ENCODE results near the gene SETD6. TPM values are rescaled to one million over a fixed set of nuclear protein-coding genes. Genes with fewer than 3 reads are reported as not detected.

Gene SETD6
- polyA plus RNA-seq, 1 experiment = 7.4 TPM

DNA sequence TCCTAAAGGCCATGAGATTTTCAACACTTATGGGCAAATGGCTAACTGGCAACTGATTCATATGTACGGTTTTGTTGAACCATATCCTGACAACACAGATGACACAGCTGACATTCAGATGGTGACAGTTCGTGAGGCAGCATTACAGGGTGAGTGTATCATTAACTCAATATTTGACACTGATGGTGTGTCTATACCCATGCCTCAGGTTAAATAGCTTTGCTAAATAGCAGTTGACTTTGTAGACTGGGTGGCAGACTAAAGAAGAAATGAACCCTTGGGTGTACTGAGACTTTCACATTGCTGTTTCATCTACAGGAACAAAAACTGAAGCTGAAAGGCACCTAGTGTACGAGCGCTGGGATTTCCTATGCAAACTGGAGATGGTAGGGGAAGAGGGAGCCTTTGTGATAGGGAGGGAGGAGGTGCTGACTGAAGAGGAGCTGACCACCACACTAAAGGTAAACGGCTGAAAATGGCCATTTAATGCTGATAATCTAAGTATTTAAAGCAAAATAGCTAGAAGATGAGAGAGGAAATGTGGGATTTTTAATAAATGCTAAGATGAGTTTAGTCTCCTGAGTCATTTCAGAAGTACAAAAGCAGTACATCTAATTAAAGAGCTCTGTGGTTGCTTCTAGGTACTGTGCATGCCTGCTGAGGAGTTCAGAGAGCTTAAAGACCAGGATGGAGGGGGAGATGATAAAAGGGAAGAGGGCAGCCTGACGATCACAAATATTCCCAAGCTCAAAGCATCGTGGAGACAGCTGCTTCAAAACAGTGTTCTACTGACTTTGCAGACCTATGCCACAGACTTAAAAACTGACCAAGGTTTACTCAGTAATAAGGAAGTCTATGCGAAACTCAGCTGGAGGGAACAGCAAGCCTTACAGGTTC, 3.0 kb downstream of the SETD6 start:
- no peak for TF ChIP-seq CTCF (IDR thresholded peaks at IDR 0.05; ENCODE audit: insufficient read depth, low read depth, low read length)
- no peak overlapping the region for H3K4me3 ChIP-seq (ENCODE audit: low read depth, low read length)
- CTCF ChIA-PET = interaction anchor here (0.6 to 1.3 kb wide), 5 partner anchors 9 to 143 kb away, joined by 3 to 4 read pairs (median 3); no protein-coding TSS in a partner anchor
- POLR2A ChIA-PET = no interaction called here
- DNase-seq (ENCODE audit: low read depth) = no peak
- peaks cover 20% of the 10 kb centered on the region for H3K36me3 ChIP-seq (ENCODE audit: control insufficient read depth, insufficient read depth, low read length)
- H3K27me3 ChIP-seq (ENCODE audit: control insufficient read depth, insufficient read depth, low read length) = no peaks in the 10 kb centered on the region

- H3K4me3 ChIP-seq (ENCODE audit: low read depth, low read length) = no peak overlapping the region
- no peak for TF ChIP-seq CTCF (IDR thresholded peaks at IDR 0.05; ENCODE audit: insufficient read depth, low read depth, low read length)
- CTCF ChIA-PET = interaction anchor here (1.2 to 1.3 kb wide), 2 partner anchors 9 to 18 kb away, joined by 3 read pairs; no protein-coding TSS in a partner anchor
- DNase-seq (ENCODE audit: low read depth) = no peak
- peaks cover 20% of the 10 kb centered on the region for H3K36me3 ChIP-seq (ENCODE audit: control insufficient read depth, insufficient read depth, low read length)
- POLR2A ChIA-PET = no interaction called here
- H3K27me3 ChIP-seq (ENCODE audit: control insufficient read depth, insufficient read depth, low read length) = no peaks in the 10 kb centered on the region
Observed at GRCh38 chr16:58518980-58519368, 3.7 kb downstream of the SETD6 start.

GRCh38 chr16:58519707-58520106, 4.4 kb downstream of the SETD6 start:
- Histone ChIP-seq H3K27me3 (ENCODE audit: control insufficient read depth, insufficient read depth, low read length) (no peaks in the 10 kb centered on the region), H3K36me3 (ENCODE audit: control insufficient read depth, insufficient read depth, low read length) (peaks cover 22% of the 10 kb centered on the region), H3K4me3 (ENCODE audit: low read depth, low read length) (no peak overlapping the region)
- POLR2A ChIA-PET = no interaction called here
- DNase-seq (ENCODE audit: low read depth) = no peak
- TF ChIP-seq CTCF (IDR thresholded peaks at IDR 0.05; ENCODE audit: insufficient read depth, low read depth, low read length) = no peak
- CTCF ChIA-PET = interaction anchor here (0.6 to 1.0 kb wide), 4 partner anchors 9 to 142 kb away, joined by 3 to 4 read pairs (median 3); no protein-coding TSS in a partner anchor

- ChIA-PET CTCF (interaction anchor here (1.6 kb wide), 1 partner anchor 9 kb away, joined by 5 read pairs; no protein-coding TSS in a partner anchor), POLR2A (no interaction called here)
- Histone ChIP-seq H3K36me3 (ENCODE audit: control insufficient read depth, insufficient read depth, low read length) (peaks cover 21% of the 10 kb centered on the region), H3K4me3 (ENCODE audit: low read depth, low read length) (no peak overlapping the region), H3K27me3 (ENCODE audit: control insufficient read depth, insufficient read depth, low read length) (no peaks in the 10 kb centered on the region)
- DNase-seq (ENCODE audit: low read depth) = no peak
- no peak for TF ChIP-seq CTCF (IDR thresholded peaks at IDR 0.05; ENCODE audit: insufficient read depth, low read depth, low read length)
Observed at GRCh38 chr16:58530179-58530578, 14.9 kb downstream of the SETD6 start.

DNA sequence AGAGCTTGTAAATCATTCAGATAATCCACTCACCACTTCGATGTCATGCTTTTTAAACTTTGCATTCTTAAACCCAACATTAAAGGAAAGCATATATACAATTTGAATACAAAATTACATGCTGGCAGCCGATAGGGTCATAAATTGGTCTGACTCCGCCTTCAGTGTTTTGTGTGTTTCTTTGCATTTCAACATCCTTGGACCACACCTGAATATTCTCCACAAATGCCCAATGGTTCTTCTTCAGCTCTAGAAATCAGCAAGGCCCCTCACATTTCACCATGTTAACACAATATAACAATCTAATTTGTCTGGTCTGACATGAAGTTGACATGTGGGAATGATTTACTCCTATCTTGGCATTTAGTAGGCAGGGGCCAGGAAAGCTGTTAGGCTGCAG, 17.1 kb downstream of the SETD6 start:
- Histone ChIP-seq H3K36me3 (ENCODE audit: control insufficient read depth, insufficient read depth, low read length) (peaks cover 21% of the 10 kb centered on the region), H3K4me3 (ENCODE audit: low read depth, low read length) (no peak overlapping the region), H3K27me3 (ENCODE audit: control insufficient read depth, insufficient read depth, low read length) (no peaks in the 10 kb centered on the region)
- ChIA-PET POLR2A (no interaction called here), CTCF (no interaction called here)
- TF ChIP-seq CTCF (IDR thresholded peaks at IDR 0.05; ENCODE audit: insufficient read depth, low read depth, low read length) = no peak
- DNase-seq (ENCODE audit: low read depth) = no peak
